ENCODE measurements around the gene CD300H.

DNA sequence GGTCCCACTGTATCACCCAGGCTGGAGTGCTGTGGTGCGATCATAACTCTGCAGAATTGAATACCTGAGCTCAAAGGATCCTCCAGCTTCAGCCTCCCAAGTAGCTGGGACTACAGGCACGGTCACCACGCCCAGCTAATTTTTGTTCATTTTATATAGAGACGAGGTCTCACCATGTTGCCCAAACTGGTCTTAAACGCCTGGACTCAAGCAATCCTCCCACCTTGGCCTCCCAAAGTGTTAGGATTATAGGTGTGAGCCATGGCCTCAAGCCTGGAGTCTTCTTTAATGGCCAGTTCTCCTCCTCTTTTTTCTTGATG lies 36.5 kb downstream of the CD300H start:
- TF ChIP-seq, protein P1, sequence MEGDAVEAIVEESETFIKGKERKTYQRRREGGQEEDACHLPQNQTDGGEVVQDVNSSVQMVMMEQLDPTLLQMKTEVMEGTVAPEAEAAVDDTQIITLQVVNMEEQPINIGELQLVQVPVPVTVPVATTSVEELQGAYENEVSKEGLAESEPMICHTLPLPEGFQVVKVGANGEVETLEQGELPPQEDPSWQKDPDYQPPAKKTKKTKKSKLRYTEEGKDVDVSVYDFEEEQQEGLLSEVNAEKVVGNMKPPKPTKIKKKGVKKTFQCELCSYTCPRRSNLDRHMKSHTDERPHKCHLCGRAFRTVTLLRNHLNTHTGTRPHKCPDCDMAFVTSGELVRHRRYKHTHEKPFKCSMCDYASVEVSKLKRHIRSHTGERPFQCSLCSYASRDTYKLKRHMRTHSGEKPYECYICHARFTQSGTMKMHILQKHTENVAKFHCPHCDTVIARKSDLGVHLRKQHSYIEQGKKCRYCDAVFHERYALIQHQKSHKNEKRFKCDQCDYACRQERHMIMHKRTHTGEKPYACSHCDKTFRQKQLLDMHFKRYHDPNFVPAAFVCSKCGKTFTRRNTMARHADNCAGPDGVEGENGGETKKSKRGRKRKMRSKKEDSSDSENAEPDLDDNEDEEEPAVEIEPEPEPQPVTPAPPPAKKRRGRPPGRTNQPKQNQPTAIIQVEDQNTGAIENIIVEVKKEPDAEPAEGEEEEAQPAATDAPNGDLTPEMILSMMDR (IDR thresholded peaks at IDR 0.05) = no peak
- no peak for TF ChIP-seq SIN3A (IDR thresholded peaks at IDR 0.05; ENCODE audit: borderline replicate concordance, insufficient read depth, low read depth, low read length)
- TF ChIP-seq POLR2AphosphoS5 (IDR thresholded peaks at IDR 0.05; ENCODE audit: low read depth, low read length) = no peak
- no peak for TF ChIP-seq TCF7L2 (IDR thresholded peaks at IDR 0.05; ENCODE audit: low read depth, low read length)
- TF ChIP-seq, protein P2, sequence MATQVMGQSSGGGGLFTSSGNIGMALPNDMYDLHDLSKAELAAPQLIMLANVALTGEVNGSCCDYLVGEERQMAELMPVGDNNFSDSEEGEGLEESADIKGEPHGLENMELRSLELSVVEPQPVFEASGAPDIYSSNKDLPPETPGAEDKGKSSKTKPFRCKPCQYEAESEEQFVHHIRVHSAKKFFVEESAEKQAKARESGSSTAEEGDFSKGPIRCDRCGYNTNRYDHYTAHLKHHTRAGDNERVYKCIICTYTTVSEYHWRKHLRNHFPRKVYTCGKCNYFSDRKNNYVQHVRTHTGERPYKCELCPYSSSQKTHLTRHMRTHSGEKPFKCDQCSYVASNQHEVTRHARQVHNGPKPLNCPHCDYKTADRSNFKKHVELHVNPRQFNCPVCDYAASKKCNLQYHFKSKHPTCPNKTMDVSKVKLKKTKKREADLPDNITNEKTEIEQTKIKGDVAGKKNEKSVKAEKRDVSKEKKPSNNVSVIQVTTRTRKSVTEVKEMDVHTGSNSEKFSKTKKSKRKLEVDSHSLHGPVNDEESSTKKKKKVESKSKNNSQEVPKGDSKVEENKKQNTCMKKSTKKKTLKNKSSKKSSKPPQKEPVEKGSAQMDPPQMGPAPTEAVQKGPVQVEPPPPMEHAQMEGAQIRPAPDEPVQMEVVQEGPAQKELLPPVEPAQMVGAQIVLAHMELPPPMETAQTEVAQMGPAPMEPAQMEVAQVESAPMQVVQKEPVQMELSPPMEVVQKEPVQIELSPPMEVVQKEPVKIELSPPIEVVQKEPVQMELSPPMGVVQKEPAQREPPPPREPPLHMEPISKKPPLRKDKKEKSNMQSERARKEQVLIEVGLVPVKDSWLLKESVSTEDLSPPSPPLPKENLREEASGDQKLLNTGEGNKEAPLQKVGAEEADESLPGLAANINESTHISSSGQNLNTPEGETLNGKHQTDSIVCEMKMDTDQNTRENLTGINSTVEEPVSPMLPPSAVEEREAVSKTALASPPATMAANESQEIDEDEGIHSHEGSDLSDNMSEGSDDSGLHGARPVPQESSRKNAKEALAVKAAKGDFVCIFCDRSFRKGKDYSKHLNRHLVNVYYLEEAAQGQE (IDR thresholded peaks at IDR 0.05; ENCODE audit: insufficient read depth in 1 of 2, low read depth in 2 of 2, low read length in 1 of 2) = no peak
